Stimulated activated CD4-positive, alpha-beta T cell treated with anti-CD3 and anti-CD28 coated beads, Interleukin-12 subunit alpha, Interleukin-12 subunit beta, amount 100 ng/mL, for 24 hours (primary cell): Measurements from ENCODE around the gene CDK5RAP2.

Source experiments
- DNase-seq, 2 experiments: peaks; one replicate each; pipeline ENCODE4 v3.0.0-alpha.2; 2020; ENCODE audit warnings: low read depth in 2 of 2

The CDK5RAP2 gene

GRCh38 chr9:120383999-120384924, 195.7 kb downstream of the CDK5RAP2 start:
- DNase-seq: no peak

- DNase-seq: no peak
Observed at GRCh38 chr9:120383611-120383998, 196.4 kb downstream of the CDK5RAP2 start.

GRCh38 chr9:120382453-120382852, 197.5 kb downstream of the CDK5RAP2 start:
- DNase-seq: no peak

DNA sequence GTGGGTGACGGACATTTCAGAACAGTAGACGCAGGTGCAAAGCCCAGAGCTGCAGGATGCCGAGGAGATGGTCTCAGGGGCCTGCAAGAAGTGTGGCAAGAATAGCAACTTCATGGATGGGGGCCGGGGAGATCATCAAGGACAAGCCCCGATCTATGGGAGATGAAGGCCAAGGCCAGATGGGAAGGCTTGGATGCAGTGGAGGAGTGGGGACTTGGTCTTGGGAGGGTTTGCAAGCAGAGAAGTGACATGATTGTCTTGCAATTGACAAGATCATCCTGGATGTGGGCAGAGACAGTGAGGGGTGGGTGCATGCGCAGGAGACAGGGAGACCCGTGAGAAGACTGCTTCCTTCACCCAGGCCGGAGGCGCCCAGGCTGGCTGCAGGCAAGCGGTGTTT, 198.1 kb downstream of the CDK5RAP2 start:
- no peak for DNase-seq

- DNase-seq: no peak
Observed at GRCh38 chr9:120379611-120380010, 200.4 kb downstream of the CDK5RAP2 start.

DNA sequence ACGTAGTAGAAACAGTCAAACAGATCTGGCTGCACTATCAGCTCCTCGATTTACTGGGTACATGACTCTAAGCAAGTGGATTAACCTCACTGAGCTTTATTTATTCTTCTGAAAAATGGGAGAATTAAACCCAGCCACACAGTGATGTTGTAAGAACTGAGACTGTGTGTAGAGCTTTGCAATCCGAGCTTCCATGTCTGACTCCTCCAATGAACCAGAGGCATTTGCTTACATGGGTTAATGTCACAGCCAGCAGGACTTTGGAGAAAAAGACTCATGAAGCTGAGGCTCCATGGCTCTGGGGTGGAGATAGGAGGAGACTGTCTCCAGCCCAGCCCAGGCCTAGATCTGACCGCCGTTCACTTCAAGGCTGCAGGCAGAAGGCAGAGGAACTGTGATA, 201.3 kb downstream of the CDK5RAP2 start:
- no peak for DNase-seq

DNA sequence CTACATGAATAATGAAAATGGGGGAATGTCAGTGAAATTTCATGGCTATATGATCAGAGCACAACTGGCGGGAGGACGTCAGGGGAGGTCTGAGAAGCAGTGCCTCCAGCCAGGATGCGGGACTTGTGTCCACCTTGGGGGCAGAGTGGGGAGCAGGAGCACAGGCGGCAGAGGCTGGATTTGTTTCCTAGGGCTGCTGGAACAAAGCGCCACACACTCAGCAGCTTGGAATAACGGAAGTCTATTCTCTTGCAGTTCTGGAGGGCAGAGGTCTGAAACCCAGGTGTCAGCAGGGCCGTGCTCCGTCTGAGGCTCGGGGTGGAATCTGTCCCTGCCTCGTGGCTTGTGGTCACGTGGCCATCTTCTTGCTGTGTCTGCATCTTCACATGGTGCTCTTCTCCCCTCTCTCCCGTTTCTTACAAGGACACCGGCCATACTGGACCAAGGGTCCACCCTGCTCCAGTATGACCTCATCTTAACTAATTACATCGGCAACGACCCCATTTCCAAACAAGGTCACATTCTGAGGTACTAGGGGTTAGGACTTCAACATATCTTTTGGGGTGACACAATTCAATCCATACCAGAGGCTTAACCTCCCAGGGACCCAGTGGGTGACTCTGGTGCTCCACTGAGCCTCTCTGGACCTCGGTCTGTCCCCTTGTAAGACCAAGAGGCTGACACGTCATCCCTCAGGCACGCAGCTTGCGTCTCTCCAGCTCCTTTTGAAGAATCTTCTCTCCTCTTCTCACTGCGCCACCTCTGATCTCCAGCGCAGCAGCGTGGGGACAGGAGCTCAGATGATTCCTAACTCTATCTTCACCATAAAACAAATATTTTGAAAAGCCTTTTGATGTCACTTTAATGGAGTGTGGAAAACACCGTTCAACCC, 202.5 kb downstream of the CDK5RAP2 start:
- DNase-seq: no peak

DNA sequence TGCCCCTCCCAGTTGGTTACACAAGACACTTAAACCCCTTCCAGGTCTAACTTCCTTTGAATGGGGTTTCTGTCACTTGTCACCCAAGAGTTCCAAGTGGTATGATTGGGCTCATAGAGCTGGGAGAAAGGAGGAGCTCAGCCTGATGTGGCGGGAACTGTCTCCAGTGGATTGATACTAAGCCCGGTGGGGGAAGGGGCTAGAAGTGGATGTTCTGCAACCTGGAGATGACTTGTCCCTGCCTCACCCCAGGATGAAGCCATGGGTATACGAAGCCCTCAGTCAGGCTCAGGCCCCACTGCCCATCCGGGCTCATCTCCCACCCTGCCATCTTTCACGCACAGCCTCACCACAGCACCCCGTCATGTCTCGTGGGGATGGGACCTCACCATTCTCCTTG, 203.9 kb downstream of the CDK5RAP2 start:
- DNase-seq: no peak

GRCh38 chr9:120375316-120375715, 204.7 kb downstream of the CDK5RAP2 start:
- DNase-seq: no peak

- DNase-seq: no peak
Observed at GRCh38 chr9:120374817-120375216, 205.2 kb downstream of the CDK5RAP2 start.

DNA sequence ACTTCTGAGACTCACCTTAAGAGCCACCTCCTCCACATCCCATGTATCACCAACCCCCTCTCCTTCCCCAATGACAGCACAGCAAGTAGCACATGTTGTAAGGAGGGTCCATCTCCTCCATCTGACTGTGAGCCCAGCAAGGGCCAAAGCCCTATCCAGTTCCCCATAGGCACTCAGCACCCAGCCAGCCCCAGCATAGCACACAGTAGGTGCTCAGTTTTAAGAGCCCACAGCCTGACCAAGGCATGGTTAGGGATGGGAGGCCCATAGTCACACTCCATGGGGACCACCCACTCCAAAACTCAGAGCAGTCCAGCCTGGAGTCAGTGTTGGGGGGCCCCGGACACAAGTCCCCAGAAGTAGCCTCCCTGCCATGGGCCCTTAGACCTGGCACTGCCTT, 205.7 kb downstream of the CDK5RAP2 start:
- no peak for DNase-seq

GRCh38 chr9:120372040-120372439, 207.9 kb downstream of the CDK5RAP2 start:
- no peak for DNase-seq

DNA sequence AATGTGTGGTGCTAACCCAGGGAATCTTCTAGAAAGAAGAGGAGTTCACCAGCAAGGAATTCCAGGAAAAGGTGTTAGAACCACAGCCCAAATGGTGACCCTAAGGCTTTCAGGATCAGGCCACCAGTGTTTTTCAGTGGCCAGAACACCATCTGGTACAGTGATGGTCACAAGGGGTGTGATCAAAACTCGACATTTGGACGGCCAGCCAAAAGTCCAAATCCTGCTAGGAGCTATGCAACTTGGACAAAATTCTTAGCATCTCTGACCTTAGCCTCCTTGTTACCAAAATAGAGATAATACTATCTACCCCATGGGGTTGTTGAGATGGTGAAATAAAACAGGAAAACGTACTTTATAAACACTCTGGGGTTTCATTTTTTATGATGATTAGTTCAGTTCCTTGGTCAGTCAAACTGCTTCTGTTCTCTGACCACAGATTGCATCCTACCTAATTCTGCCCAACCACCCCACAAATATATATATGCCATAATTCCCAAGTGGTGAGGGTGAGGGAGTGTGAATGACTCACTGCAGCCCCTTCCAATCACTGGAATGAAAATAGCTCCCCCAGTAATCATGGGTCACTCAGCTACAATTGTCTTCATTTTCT, 210.3 kb downstream of the CDK5RAP2 start:
- DNase-seq: no peak

- DNase-seq: no peak
Observed at GRCh38 chr9:120368799-120369198, 211.2 kb downstream of the CDK5RAP2 start.

DNA sequence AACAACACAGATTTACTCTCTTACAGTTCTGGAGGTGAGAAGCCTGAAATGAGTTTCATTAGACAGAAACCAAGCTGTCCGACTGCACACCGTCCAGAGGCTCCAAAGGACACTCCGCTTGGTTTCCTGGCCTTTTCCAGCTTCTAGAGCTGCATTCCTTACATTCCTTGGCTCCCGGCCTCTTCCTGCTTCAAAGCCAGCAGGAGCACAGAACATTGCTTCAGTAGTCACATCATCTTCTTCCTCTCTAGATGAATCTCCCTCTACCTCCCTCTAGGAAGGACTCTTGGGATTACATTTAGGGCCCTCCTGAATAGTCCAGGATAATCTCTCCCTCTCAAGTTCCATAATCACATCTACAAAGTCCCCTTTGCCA, 213.3 kb downstream of the CDK5RAP2 start:
- DNase-seq: no peak

DNA sequence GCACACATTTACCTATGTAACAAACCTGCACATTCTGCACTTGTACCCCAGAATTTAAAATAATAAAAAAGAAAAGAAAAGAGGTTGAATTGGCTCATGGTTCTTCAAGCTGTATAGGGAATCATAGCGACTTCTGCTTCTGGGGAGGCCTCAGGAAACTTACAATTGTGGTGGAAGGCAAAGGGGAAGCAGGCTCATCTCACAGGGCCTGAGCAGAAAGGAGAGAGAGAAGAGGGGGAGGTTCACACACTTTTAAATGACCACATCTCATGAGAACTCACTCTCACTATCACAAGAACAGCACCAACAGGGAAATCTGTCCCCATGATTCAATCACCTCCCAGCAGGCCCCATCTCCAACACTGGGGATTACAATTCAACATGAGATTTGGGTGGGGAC, 214.6 kb downstream of the CDK5RAP2 start:
- no peak for DNase-seq

DNA sequence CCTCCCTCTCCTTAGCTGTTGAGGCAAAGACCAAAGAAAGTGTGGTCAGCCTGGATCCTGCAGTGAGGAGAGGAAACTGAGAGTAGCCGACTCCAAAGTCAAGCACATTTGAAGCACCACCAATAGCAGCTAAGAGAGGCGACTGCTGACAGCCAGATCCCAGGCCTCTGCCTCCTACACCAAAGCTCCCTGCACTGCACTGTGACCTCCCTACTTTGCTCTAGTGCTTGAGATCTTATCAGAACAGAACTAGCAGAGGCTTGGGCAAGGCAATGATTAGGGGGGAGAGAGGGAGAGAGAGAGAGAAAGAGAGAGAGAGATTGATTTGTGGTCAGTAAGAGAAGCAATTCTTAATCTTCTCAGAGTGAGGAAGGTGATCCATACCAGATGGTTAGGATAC, 216.3 kb downstream of the CDK5RAP2 start:
- no peak for DNase-seq

- no peak for DNase-seq
Observed at GRCh38 chr9:120362446-120362845, 217.5 kb downstream of the CDK5RAP2 start.

- DNase-seq: no peak
Observed at GRCh38 chr9:120361551-120361950, 218.4 kb downstream of the CDK5RAP2 start.

DNA sequence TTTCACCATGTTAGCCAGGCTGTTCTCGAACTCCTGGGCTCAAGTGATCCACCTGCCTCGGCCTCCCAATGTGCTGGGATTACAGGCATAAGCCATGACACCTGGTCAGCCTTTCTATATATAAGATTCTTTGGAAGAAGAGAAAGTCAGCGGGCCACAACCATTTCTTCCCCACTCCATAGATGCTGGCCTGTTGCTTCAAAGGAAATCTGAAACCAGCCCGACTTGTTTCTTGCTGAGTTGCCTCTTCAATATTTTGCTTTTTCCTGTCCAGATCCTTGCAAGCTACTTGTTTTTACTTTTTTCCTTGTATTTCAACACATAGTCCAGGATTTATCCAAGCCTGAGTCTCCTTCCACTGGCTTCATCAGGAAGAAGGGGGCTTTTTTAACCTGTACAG, 219.5 kb downstream of the CDK5RAP2 start:
- no peak for DNase-seq

GRCh38 chr9:120360046-120360445, 219.9 kb downstream of the CDK5RAP2 start:
- no peak for DNase-seq

GRCh38 chr9:120358877-120359276, 221.1 kb downstream of the CDK5RAP2 start:
- no peak for DNase-seq
